OCI-LY3 (cell line): Measurements from ENCODE around the gene S100A6.
"Not testable (repeated sequence)": the region's sequence is repeated elsewhere in the genome, so short reads cannot be mapped to it uniquely, and the experiment has no call there.

Experiments
- H2AFZ ChIP-seq: fragments of 200-600, 300-600 bp; shearing (Covaris generic); 2 replicates; pipeline ENCODE4 v1.6.0; 2014; ENCODE audit warnings: antibody characterized with exemption, low read depth, low read length
- H3K27ac ChIP-seq: fragments of 200-600, 300-600 bp; sonication (generic); 2 replicates; pipeline ENCODE4 v1.5.1; 2014; ENCODE audit warnings: mild to moderate bottlenecking, low read length, moderate library complexity, mixed read lengths
- H3K27me3 ChIP-seq: fragments of 200-600, 300-600 bp; sonication (generic); 2 replicates; pipeline ENCODE4 v1.6.1; 2014; ENCODE audit warnings: low read depth, low read length, mixed read lengths
- H3K36me3 ChIP-seq: fragments of 200-600, 300-600 bp; sonication (generic); replicated peaks from 2 replicates; pipeline ENCODE3; 2014; ENCODE audit warnings: low read depth, low read length, mixed read lengths
- H3K4me1 ChIP-seq: fragments of 300-600, 200-600 bp; sonication (generic); 2 replicates; pipeline ENCODE4 v1.6.1; 2014; ENCODE audit warnings: low read length, mixed read lengths
- H3K4me2 ChIP-seq: fragments of 200-600, 300-600 bp; sonication (generic); 2 replicates; pipeline ENCODE4 v1.6.1; 2014; ENCODE audit warnings: low read length, mixed read lengths
- H3K4me3 ChIP-seq: fragments of 300-600, 200-600 bp; sonication (generic); 2 replicates; pipeline ENCODE4 v1.5.1; 2014; ENCODE audit warnings: antibody characterized with exemption, mild to moderate bottlenecking, low read length, moderate library complexity
- H3K79me2 ChIP-seq: fragments of 300-600, 200-600 bp; shearing (Covaris generic); 2 replicates; pipeline ENCODE4 v1.6.1; 2014; ENCODE audit warnings: mild to moderate bottlenecking, low read length, mixed read lengths
- H3K9ac ChIP-seq: fragments of 300-600, 200-600 bp; shearing (Covaris generic); 2 replicates; pipeline ENCODE4 v1.6.0; 2014; ENCODE audit warnings: mild to moderate bottlenecking, low read length, moderate library complexity
- H3K9me3 ChIP-seq: fragments of 200-600, 300-600 bp; shearing (Covaris generic); 2 replicates; pipeline ENCODE4 v1.6.1; 2014; ENCODE audit warnings: low read length, mixed read lengths; ENCODE audit not compliant: insufficient read depth
- H4K20me1 ChIP-seq: fragments of 200-600, 300-600 bp; sonication (generic); 2 replicates; pipeline ENCODE4 v1.6.1; 2016; ENCODE audit warnings: low read length, mixed read lengths; ENCODE audit not compliant: insufficient read depth
- EZH2phosphoT487 ChIP-seq: fragments of 200-600 bp; shearing (Covaris generic); IDR thresholded peaks from 2 replicates; pipeline ENCODE4 v1.6.1; 2018; ENCODE audit warnings: antibody characterized with exemption, mixed run types, low read depth
- TF ChIP-seq, protein P1 (sequence below): fragments of 200-600, 300-600 bp; sonication (generic); IDR thresholded peaks from 2 replicates; pipeline ENCODE4 v1.5.1; 2014; ENCODE audit warnings: antibody characterized with exemption, low read length, low read depth

Gene S100A6

DNA sequence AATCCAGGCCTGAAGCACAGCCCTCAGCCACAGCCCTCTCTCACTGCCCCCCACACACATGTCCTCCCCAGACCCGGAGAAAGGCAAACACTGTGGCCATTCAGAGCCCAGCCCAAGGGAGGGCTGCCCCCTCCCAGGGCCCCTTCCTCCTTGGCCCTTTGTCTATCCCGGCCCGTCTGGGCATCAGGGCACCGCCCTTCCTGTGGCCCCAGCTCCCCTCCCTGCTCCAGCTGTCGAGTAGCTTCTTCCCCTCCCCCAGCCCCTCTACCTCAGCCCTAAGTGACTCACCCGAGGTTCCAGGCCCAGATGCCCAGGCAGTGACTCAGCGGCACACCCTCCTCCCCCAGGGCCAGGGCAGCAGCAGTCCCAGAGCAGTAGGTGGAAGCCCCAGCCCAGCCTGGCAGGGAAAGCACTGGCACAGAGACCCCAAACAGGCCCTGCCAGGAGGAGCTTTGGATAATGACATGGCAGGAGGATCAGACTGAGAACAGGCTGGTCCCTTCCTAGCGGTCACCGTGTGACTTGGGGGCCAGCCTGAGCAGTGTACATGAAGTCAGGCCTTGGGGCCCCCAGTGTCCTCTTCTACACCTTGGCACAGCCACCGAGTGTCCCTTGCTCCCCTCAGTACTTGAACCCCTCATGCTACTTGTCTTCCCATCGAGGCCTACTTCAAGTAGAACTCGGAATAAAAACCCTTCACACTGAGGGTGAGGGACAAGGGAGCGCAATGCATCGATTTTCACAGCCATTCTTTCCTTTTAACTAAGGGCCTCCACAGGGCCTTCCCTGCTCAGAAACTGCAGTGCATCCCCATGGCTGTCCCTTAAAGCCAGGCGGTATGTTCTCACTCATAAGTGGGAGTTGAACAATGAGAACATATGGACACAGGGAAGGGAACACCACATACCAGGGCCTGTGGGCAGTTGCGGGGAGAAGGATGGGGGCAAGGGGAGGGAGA is 30.9 kb upstream of the S100A6 start:
- Histone ChIP-seq H3K4me1 (peaks cover 37% of the 10 kb centered on the region), H3K9ac (peak overlapping the region; percentile 29; the same call in 1 of the 2 replicates), H3K27me3 (0 out of 2 replicates have a peak, but pooled peaks cover 5% of the 10 kb centered on the region), H3K27ac (peak overlapping the region; percentile 30), H3K79me2 (no peaks in the 10 kb centered on the region), H3K36me3 (no peaks in the 10 kb centered on the region), H3K9me3 (no peaks in the 10 kb centered on the region), H3K4me3 (no peak overlapping the region), H2AFZ (peak overlapping the region; percentile 77), H4K20me1 (no peaks in the 10 kb centered on the region), H3K4me2 (peak overlapping the region; percentile 39)
- TF ChIP-seq EZH2phosphoT487, result no peak

- H3K9ac ChIP-seq, result peak within 1 kb of the TSS; percentile 44; the same call in 1 of the 2 replicates
- H3K79me2 ChIP-seq, result no peaks in the 10 kb centered on the region
- 0 out of 2 replicates have a peak, but pooled peaks cover 3% of the 10 kb centered on the region for H3K27me3 ChIP-seq
- no peaks in the 10 kb centered on the region for H3K36me3 ChIP-seq
- H3K9me3 ChIP-seq, result no peaks in the 10 kb centered on the region
- peak within 1 kb of the TSS; percentile 39 for H3K4me2 ChIP-seq
- H4K20me1 ChIP-seq, result no peaks in the 10 kb centered on the region
- H2AFZ ChIP-seq, result peak within 1 kb of the TSS; percentile 88
- H3K4me1 ChIP-seq, result peaks cover 37% of the 10 kb centered on the region
- TF ChIP-seq EZH2phosphoT487, result no peak
- TF ChIP-seq, protein P1, sequence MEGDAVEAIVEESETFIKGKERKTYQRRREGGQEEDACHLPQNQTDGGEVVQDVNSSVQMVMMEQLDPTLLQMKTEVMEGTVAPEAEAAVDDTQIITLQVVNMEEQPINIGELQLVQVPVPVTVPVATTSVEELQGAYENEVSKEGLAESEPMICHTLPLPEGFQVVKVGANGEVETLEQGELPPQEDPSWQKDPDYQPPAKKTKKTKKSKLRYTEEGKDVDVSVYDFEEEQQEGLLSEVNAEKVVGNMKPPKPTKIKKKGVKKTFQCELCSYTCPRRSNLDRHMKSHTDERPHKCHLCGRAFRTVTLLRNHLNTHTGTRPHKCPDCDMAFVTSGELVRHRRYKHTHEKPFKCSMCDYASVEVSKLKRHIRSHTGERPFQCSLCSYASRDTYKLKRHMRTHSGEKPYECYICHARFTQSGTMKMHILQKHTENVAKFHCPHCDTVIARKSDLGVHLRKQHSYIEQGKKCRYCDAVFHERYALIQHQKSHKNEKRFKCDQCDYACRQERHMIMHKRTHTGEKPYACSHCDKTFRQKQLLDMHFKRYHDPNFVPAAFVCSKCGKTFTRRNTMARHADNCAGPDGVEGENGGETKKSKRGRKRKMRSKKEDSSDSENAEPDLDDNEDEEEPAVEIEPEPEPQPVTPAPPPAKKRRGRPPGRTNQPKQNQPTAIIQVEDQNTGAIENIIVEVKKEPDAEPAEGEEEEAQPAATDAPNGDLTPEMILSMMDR, result no peak
- H3K4me3 ChIP-seq, result no peak within 1 kb of the TSS
- peak within 1 kb of the TSS; percentile 46 for H3K27ac ChIP-seq
These were observed 30.0 kb upstream of the S100A6 start, which contains the start of gene S100A2 for GRCh38 chr1:153565529-153566374. TSS of gene S100A2 (minus strand) at chr1:153565844. CDS start at chr1:153563877, 1,967 bp downstream.

GRCh38 chr1:153563991-153564390 is 28.2 kb upstream of the S100A6 start:
- H3K9ac ChIP-seq, result no peak overlapping the region
- no peak for TF ChIP-seq EZH2phosphoT487
- TF ChIP-seq, protein P1, result no peak
- H3K27me3 ChIP-seq, result no peaks in the 10 kb centered on the region
- no peaks in the 10 kb centered on the region for H3K9me3 ChIP-seq
- peaks cover 35% of the 10 kb centered on the region for H3K4me1 ChIP-seq
- H3K4me3 ChIP-seq, result no peak overlapping the region
- no peaks in the 10 kb centered on the region for H3K36me3 ChIP-seq
- no peak overlapping the region for H2AFZ ChIP-seq
- no peak overlapping the region for H3K4me2 ChIP-seq
- H3K79me2 ChIP-seq, result no peaks in the 10 kb centered on the region
- no peak overlapping the region for H3K27ac ChIP-seq
- H4K20me1 ChIP-seq, result no peaks in the 10 kb centered on the region

- H4K20me1 ChIP-seq, result no peaks in the 10 kb centered on the region
- no peak overlapping the region for H3K4me2 ChIP-seq
- no peaks in the 10 kb centered on the region for H3K9me3 ChIP-seq
- no peak overlapping the region for H3K27ac ChIP-seq
- H2AFZ ChIP-seq, result no peak overlapping the region
- H3K4me3 ChIP-seq, result no peak overlapping the region
- no peak for TF ChIP-seq EZH2phosphoT487
- TF ChIP-seq, protein P1, result no peak
- H3K36me3 ChIP-seq, result no peaks in the 10 kb centered on the region
- H3K27me3 ChIP-seq, result no peaks in the 10 kb centered on the region
- H3K79me2 ChIP-seq, result no peaks in the 10 kb centered on the region
- no peak overlapping the region for H3K9ac ChIP-seq
- peaks cover 31% of the 10 kb centered on the region for H3K4me1 ChIP-seq
These were observed 27.7 kb upstream of the S100A6 start for GRCh38 chr1:153563483-153563901.

GRCh38 chr1:153562021-153562420 is 26.2 kb upstream of the S100A6 start:
- not testable (repeated sequence) for H3K4me3 ChIP-seq, H4K20me1 ChIP-seq, H3K4me2 ChIP-seq, H3K27me3 ChIP-seq, H3K27ac ChIP-seq, H3K9me3 ChIP-seq, H3K9ac ChIP-seq, H3K79me2 ChIP-seq, H3K36me3 ChIP-seq, H2AFZ ChIP-seq
- peaks cover 19% of the 10 kb centered on the region for H3K4me1 ChIP-seq
